Keratinocyte (primary cell): ENCODE measurements around the gene OR6B3. TPM values are rescaled to one million over a fixed set of nuclear protein-coding genes. Genes with fewer than 3 reads are reported as not detected.

Experiments used
- DNase-seq: peaks from one replicate; pipeline ENCODE4 v3.0.0-alpha.2; 2011; ENCODE audit warnings: low read depth, missing footprints, low spot score
- FAIRE-seq: peaks from 2 replicates; lab custom pipeline; 2011; peaks lifted over from hg19 to GRCh38; lab: Jason Lieb, UNC
- H2AFZ ChIP-seq: 2 replicates; pipeline ENCODE4 v1.6.0; 2012; ENCODE audit warnings: low read length, control low read depth, inconsistent platforms; ENCODE audit not compliant: control insufficient read depth
- H3K27ac ChIP-seq: 2 replicates; pipeline ENCODE4 v1.5.1; 2011; ENCODE audit warnings: low read length; ENCODE audit not compliant: control insufficient read depth, insufficient read depth
- H3K27me3 ChIP-seq: 3 replicates; pipeline ENCODE4 v1.6.0; 2011; ENCODE audit warnings: low read length; ENCODE audit not compliant: control insufficient read depth, insufficient read depth; ENCODE audit errors: extremely low read depth
- H3K36me3 ChIP-seq, 2 experiments: 2 replicates in 1 of 2; 3 replicates in 1 of 2; pipeline ENCODE4 v1.5.1; 2011; ENCODE audit warnings: low read length in 2 of 2, mild to moderate bottlenecking in 1 of 2; ENCODE audit not compliant: control insufficient read depth in 2 of 2, insufficient read depth in 2 of 2; ENCODE audit errors: extremely low read depth in 1 of 2
- H3K4me1 ChIP-seq: 3 replicates; pipeline ENCODE4 v1.5.1; 2011; ENCODE audit warnings: low read length; ENCODE audit not compliant: control insufficient read depth, insufficient read depth; ENCODE audit errors: extremely low read depth
- H3K4me2 ChIP-seq: 3 replicates; pipeline ENCODE4 v1.6.0; 2011; ENCODE audit warnings: low read depth, low read length; ENCODE audit not compliant: control insufficient read depth, insufficient read depth; ENCODE audit errors: extremely low read depth
- H3K4me3 ChIP-seq, 3 experiments: fragments of 200-600 bp in 1 of 3; sonication (generic) in 1 of 3; 2 replicates in 2 of 3; 3 replicates in 1 of 3; pipeline ENCODE4 v1.5.1; 2011 to 2016; ENCODE audit warnings: low read length in 3 of 3, mild to moderate bottlenecking in 3 of 3, control low read depth in 2 of 3, inconsistent platforms in 1 of 3, low read depth in 1 of 3, mixed read lengths in 1 of 3, mixed run types in 1 of 3, moderate library complexity in 1 of 3; ENCODE audit not compliant: control insufficient read depth in 2 of 3, insufficient read depth in 2 of 3; ENCODE audit errors: extremely low read depth in 1 of 3
- H3K79me2 ChIP-seq: 2 replicates; pipeline ENCODE4 v1.6.0; 2012; ENCODE audit warnings: low read length; ENCODE audit not compliant: control insufficient read depth, insufficient read depth
- H3K9ac ChIP-seq: 3 replicates; pipeline ENCODE4 v1.6.0; 2011; ENCODE audit warnings: low read length; ENCODE audit not compliant: control insufficient read depth, insufficient read depth; ENCODE audit errors: extremely low read depth
- H3K9me1 ChIP-seq: 3 replicates; pipeline ENCODE4 v1.6.0; 2011; ENCODE audit warnings: low read length; ENCODE audit not compliant: control insufficient read depth, insufficient read depth; ENCODE audit errors: extremely low read depth
- H3K9me3 ChIP-seq: 2 replicates; pipeline ENCODE4 v1.5.1; 2012; ENCODE audit warnings: low read depth, low read length; ENCODE audit not compliant: control insufficient read depth
- H4K20me1 ChIP-seq: 3 replicates; pipeline ENCODE4 v1.6.0; 2011; ENCODE audit warnings: low read length; ENCODE audit not compliant: control insufficient read depth, insufficient read depth; ENCODE audit errors: extremely low read depth
- EZH2 ChIP-seq: IDR thresholded peaks from one replicate; pipeline ENCODE4 v1.6.1; 2012; ENCODE audit warnings: inconsistent platforms, mild to moderate bottlenecking, low read length, moderate library complexity
- dilution Hi-C: fragments of 300-500 bp; cut with MboI; formaldehyde crosslinking; loops from one replicate; pipeline ENCODE4 v1.7.0; 2020; ENCODE audit warnings: low sequenced_read_pairs; ENCODE audit not compliant: extremely low pct_ligation_motif_present
- polyA plus RNA-seq, 5 experiments: library from polyadenylated mRNA; depleted of rRNA in 3 of 5; stranded (reverse) in 3 of 5; stranded (forward) in 1 of 5; unstranded in 1 of 5; fragments of >200 nt; gene quantifications; 1 replicate in 1 of 5; 2 replicates in 3 of 5; 3 replicates in 1 of 5; pipeline versions ENCODE4 v1.2.1 to v1.2.3, GENCODE V29; 2011 to 2012; ENCODE audit warnings: missing spikeins in 2 of 5, low read depth in 1 of 5, low replicate concordance in 1 of 5
- TF ChIP-seq, protein P1 (sequence below), 3 experiments: IDR thresholded peaks in 1 of 3; conservative IDR thresholded peaks in 1 of 3; optimal IDR thresholded peaks in 1 of 3; 2 replicates in 2 of 3; 3 replicates in 1 of 3; pipeline versions ENCODE3 to v1.5.1; 2011; ENCODE audit warnings: low read length in 3 of 3, mild to moderate bottlenecking in 3 of 3, moderate library complexity in 2 of 3, control low read depth in 1 of 3, inconsistent platforms in 1 of 3; ENCODE audit not compliant: insufficient read depth in 2 of 3; ENCODE audit errors: extremely low read depth in 1 of 3

OR6B3 gene
- polyA plus RNA-seq, 1 donor (not counting 4 experiments of a cell fraction or from before 2014, with no cell fraction given) = not detected

- TF ChIP-seq, protein P1, sequence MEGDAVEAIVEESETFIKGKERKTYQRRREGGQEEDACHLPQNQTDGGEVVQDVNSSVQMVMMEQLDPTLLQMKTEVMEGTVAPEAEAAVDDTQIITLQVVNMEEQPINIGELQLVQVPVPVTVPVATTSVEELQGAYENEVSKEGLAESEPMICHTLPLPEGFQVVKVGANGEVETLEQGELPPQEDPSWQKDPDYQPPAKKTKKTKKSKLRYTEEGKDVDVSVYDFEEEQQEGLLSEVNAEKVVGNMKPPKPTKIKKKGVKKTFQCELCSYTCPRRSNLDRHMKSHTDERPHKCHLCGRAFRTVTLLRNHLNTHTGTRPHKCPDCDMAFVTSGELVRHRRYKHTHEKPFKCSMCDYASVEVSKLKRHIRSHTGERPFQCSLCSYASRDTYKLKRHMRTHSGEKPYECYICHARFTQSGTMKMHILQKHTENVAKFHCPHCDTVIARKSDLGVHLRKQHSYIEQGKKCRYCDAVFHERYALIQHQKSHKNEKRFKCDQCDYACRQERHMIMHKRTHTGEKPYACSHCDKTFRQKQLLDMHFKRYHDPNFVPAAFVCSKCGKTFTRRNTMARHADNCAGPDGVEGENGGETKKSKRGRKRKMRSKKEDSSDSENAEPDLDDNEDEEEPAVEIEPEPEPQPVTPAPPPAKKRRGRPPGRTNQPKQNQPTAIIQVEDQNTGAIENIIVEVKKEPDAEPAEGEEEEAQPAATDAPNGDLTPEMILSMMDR (optimal IDR thresholded peaks at IDR 0.05 in 1 of 3, IDR thresholded peaks at IDR 0.05 in 1 of 3, conservative IDR thresholded peaks at IDR 0.05 in 1 of 3; ENCODE audit: extremely low read depth in 1 of 3, insufficient read depth in 2 of 3, low read length in 3 of 3) = no peak
- no peak for TF ChIP-seq EZH2
- dilution Hi-C loops = no loop called here
- FAIRE-seq (no peak), DNase-seq (no peak)
- H4K20me1 ChIP-seq = peaks cover 10% of the 10 kb centered on the region
- peaks cover 38 to 49% of the 10 kb centered on the region in 2 experiments for H3K36me3 ChIP-seq
- no peak overlapping the region for H3K4me2 ChIP-seq
- H3K9ac ChIP-seq = no peak overlapping the region
- no peaks in the 10 kb centered on the region for H3K9me1 ChIP-seq
- H3K4me3 ChIP-seq = no peak overlapping the region
- H3K27me3 ChIP-seq = no peaks in the 10 kb centered on the region
- H3K4me1 ChIP-seq = no peaks in the 10 kb centered on the region
- no peaks in the 10 kb centered on the region for H3K9me3 ChIP-seq
- no peak overlapping the region for H3K27ac ChIP-seq
- no peak overlapping the region for H2AFZ ChIP-seq
- H3K79me2 ChIP-seq = peaks cover 2% of the 10 kb centered on the region
Measured at GRCh38 chr2:240014327-240014726, 39.0 kb downstream of the OR6B3 start.

DNA sequence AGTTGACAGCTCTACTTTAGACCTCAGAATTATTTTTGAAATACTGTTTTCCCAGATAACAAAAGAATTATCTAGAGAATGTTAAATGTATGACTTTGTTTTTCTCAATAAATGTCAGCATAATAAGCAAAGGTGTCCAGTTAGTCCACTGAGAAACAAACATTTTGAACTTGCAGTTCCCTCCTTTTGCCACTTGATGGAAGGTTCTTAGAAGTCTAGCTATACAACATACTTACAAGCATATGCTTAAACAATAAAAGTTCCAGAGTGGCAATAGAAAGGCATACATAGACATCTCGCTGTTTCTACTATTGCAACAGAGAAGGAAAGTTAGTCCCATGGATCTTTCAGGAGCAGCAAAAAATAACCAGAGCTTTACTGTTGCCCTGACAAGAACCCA, 40.0 kb downstream of the OR6B3 start:
- Histone ChIP-seq H3K27me3 (no peaks in the 10 kb centered on the region), H3K9ac (no peak overlapping the region), H4K20me1 (peaks cover 8% of the 10 kb centered on the region), H2AFZ (no peak overlapping the region), H3K9me1 (no peaks in the 10 kb centered on the region), H3K4me1 (no peaks in the 10 kb centered on the region), H3K4me3 (no peak overlapping the region), H3K9me3 (no peaks in the 10 kb centered on the region), H3K4me2 (no peak overlapping the region), H3K36me3 (peaks cover 38 to 51% of the 10 kb centered on the region in 2 experiments), H3K79me2 (no peaks in the 10 kb centered on the region), H3K27ac (no peak overlapping the region)
- DNase-seq (no peak), FAIRE-seq (peak; percentile 9)
- dilution Hi-C loops = no loop called here
- no peak for TF ChIP-seq EZH2
- TF ChIP-seq, protein P1 (optimal IDR thresholded peaks at IDR 0.05 in 1 of 3, IDR thresholded peaks at IDR 0.05 in 1 of 3, conservative IDR thresholded peaks at IDR 0.05 in 1 of 3; ENCODE audit: extremely low read depth in 1 of 3, insufficient read depth in 2 of 3, low read length in 3 of 3) = peak in 2 of 3 experiments; percentile 26 to 32
